ENCODE measurements around the gene RAD51B. TPM values are rescaled to one million over a fixed set of nuclear protein-coding genes. Genes with fewer than 3 reads are reported as not detected.

RAD51B gene
- polyA plus RNA-seq, 1 experiment = 6.6 TPM

DNA sequence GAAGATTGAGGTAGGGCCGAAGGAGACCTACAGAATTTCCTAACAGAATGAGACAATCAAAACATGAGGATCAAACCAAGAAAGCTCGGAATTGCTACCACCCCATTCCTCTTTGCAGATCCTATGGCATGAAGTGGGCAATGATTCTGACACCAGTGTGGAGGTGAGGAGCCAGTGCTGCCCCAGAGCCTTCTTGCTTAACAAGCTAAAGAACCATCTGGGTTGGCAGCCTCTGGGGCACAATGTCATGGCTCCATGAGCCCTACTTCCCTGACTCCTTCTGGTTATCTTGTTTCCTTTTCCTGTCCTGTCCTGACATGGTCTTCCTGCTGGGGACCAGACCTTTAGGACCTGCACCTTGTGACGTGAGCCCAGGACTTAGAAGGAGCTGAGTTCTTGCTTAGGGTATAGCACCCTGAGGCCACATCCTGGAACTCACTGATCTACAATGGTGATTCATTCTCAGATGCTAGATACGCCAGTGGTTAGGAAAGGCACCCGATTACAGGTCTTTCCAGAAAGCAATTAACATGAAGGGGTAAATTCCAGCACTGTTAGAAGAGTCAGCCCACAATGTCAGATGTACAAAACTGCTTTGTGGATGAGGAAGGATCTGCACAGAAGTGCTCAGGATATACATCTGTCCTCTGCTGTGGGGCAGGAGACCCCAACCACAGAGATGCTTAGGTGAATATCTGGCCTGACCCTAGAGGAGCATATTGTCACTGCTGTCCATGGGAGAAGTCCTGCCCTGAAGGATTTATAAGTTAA is 649.0 kb downstream of the RAD51B start:
- ChIA-PET POLR2A (no interaction called here), CTCF (interaction anchor here (0.6 to 1.4 kb wide), 2 partner anchors 11 to 108 kb away, joined by 3 to 6 read pairs; no protein-coding TSS in a partner anchor)
- TF ChIP-seq, protein P1, sequence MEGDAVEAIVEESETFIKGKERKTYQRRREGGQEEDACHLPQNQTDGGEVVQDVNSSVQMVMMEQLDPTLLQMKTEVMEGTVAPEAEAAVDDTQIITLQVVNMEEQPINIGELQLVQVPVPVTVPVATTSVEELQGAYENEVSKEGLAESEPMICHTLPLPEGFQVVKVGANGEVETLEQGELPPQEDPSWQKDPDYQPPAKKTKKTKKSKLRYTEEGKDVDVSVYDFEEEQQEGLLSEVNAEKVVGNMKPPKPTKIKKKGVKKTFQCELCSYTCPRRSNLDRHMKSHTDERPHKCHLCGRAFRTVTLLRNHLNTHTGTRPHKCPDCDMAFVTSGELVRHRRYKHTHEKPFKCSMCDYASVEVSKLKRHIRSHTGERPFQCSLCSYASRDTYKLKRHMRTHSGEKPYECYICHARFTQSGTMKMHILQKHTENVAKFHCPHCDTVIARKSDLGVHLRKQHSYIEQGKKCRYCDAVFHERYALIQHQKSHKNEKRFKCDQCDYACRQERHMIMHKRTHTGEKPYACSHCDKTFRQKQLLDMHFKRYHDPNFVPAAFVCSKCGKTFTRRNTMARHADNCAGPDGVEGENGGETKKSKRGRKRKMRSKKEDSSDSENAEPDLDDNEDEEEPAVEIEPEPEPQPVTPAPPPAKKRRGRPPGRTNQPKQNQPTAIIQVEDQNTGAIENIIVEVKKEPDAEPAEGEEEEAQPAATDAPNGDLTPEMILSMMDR (IDR thresholded peaks at IDR 0.05; ENCODE audit: low read depth, low read length) = no peak
- no peaks in the 10 kb centered on the region for H3K9me3 ChIP-seq (ENCODE audit: control insufficient read depth, insufficient read depth, low read length)
- H3K27me3 ChIP-seq (ENCODE audit: control insufficient read depth, insufficient read depth, low read length) = no peaks in the 10 kb centered on the region
- no peak overlapping the region for H3K4me3 ChIP-seq (ENCODE audit: low read depth, low read length)
- DNase-seq (ENCODE audit: low read depth, low spot score) = no peak
- no peak overlapping the region for H3K27ac ChIP-seq (ENCODE audit: low read depth, low read length)

DNA sequence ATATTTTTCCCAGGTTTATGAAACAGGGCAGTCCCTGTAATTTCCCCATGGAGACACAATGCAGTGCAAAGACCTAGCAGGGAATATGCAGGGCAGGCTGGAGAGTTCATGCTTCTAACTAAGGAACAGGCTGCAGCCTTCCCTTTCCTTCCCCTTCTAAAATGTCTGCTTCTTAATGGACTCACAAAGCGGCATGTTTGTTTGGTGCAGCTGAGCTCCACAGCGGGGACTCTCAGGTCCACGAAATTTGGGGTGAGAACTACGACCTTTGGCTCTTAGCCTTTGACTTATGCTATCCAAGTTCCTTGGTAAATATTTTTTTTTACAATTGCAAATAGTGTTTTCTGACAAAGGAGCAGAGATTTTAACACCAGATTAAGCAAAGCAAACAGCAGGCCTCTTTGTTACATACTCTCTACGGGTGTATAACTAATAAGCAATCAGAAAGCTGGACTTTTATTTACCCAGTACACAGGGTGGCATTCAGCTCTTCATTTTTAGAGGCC is 649.7 kb downstream of the RAD51B start:
- POLR2A ChIA-PET = no interaction called here
- TF ChIP-seq, protein P1 (IDR thresholded peaks at IDR 0.05; ENCODE audit: low read depth, low read length) = no peak
- Histone ChIP-seq H3K27ac (ENCODE audit: low read depth, low read length) (no peak overlapping the region), H3K4me3 (ENCODE audit: low read depth, low read length) (no peak overlapping the region), H3K27me3 (ENCODE audit: control insufficient read depth, insufficient read depth, low read length) (no peaks in the 10 kb centered on the region), H3K9me3 (ENCODE audit: control insufficient read depth, insufficient read depth, low read length) (no peaks in the 10 kb centered on the region)
- CTCF ChIA-PET = interaction anchor here (1.4 kb wide), 1 partner anchor 11 kb away, joined by 6 read pairs; no protein-coding TSS in a partner anchor
- DNase-seq (ENCODE audit: low read depth, low spot score) = no peak

DNA sequence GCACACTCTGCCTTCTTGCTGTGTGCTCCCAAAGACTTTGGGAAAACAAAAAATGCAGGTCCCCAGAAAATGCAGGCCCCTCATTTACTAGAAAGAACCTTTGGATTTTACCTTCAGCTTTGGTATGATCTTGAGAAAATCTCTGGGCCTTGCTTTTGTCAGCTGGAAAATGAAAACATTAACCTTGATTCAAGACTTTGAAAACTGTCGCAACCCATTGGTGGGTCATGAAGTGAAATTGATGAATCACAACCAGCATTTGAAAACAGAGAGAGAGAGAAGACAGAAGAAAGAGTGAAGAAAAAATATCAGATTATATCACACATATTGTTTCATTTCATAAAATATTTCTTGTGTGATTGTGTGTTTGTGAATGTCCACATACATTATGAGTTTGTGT is 650.8 kb downstream of the RAD51B start:
- H3K27ac ChIP-seq (ENCODE audit: low read depth, low read length) = no peak overlapping the region
- ChIA-PET CTCF (no interaction called here), POLR2A (no interaction called here)
- H3K4me3 ChIP-seq (ENCODE audit: low read depth, low read length) = no peak overlapping the region
- H3K9me3 ChIP-seq (ENCODE audit: control insufficient read depth, insufficient read depth, low read length) = no peaks in the 10 kb centered on the region
- no peak for DNase-seq (ENCODE audit: low read depth, low spot score)
- H3K27me3 ChIP-seq (ENCODE audit: control insufficient read depth, insufficient read depth, low read length) = no peaks in the 10 kb centered on the region
- TF ChIP-seq, protein P1 (IDR thresholded peaks at IDR 0.05; ENCODE audit: low read depth, low read length) = no peak

DNA sequence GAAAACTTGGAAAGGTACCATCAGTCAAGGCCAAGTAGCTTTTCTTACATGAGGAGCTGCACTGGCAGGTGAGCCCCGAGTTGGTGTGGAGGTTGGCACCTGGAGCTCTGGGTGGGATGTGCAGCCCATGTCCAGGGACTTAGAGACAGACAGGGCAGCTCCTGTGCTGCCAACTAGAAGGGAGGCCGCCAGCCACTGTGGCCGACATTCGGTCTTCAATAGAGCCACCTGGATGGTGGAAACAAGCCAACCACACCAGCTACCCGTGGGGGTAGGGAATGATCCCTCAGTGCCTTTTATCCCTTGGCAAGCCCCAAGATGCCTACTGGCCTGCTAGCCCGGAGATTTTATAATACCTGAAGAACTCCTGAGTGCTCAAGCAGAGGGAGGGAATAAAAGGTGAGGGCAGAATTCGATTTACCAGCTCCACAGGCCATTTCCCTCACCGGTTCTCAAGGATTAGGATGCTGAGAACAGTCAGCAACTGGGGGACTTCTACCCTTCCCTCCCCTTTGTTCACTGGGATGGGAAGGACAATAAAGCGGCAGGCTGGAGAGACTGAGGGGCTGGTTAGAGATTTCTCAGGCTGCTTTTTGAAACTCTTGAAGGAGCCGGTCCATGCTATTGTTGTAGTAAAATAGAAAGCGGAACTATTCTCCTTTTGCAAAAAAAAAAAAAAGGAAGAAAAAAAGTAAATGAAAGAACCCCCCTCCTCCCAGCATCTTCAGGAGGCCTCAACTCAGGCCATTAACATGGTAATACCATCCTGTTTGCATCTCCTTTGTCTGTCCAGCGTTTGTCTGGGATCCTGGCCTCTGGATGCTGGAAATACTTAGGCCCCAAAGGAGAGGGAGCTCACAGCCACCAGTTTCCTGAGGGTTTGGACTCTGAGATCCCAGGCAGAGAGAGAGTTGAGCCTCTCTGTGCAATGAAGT is 651.7 kb downstream of the RAD51B start:
- DNase-seq (ENCODE audit: low read depth, low spot score) = no peak
- TF ChIP-seq, protein P1 (IDR thresholded peaks at IDR 0.05; ENCODE audit: low read depth, low read length) = no peak
- H3K27me3 ChIP-seq (ENCODE audit: control insufficient read depth, insufficient read depth, low read length) = no peaks in the 10 kb centered on the region
- ChIA-PET POLR2A (no interaction called here), CTCF (no interaction called here)
- no peak overlapping the region for H3K27ac ChIP-seq (ENCODE audit: low read depth, low read length)
- H3K4me3 ChIP-seq (ENCODE audit: low read depth, low read length) = no peak overlapping the region
- H3K9me3 ChIP-seq (ENCODE audit: control insufficient read depth, insufficient read depth, low read length) = no peaks in the 10 kb centered on the region

Data from AG04450 (cell line).